B cell (primary cell): ENCODE data around the gene NCAM1. TPM values are rescaled to one million over a fixed set of nuclear protein-coding genes. Genes with fewer than 3 reads are reported as not detected.

ENCODE experiments used
- ATAC-seq: fragments of 200-7000 bp; cut with Tn5 transposase; one replicate; pipeline ENCODE4 v1.10.0; 2021; ENCODE audit warnings: low read depth, mild to moderate bottlenecking, moderate number of reproducible peaks, moderate library complexity
- CTCF ChIA-PET: fragments of 350-600 bp; sonication (Branson Sonifier 250); formaldehyde crosslinking; loops from one replicate; lab custom pipeline; 2021; ENCODE audit warnings: antibody characterized with exemption, inconsistent platforms; lab: Charles Lee
- POLR2A ChIA-PET: fragments of 350-600 bp; sonication (Branson Sonifier 250); formaldehyde crosslinking; loops from one replicate; lab custom pipeline; 2021; ENCODE audit warnings: antibody characterized with exemption; lab: Charles Lee
- DNase-seq: peaks from one replicate; pipeline ENCODE4 v3.0.0; 2013
- H2AFZ ChIP-seq: 2 replicates; pipeline ENCODE4 v1.6.1; 2012; ENCODE audit warnings: mild to moderate bottlenecking, low read depth, low read length; ENCODE audit not compliant: insufficient read depth, poor library complexity, severe bottlenecking
- H3K27ac ChIP-seq, 2 donors: 1 replicate in 1 of 2; 2 replicates in 1 of 2; pipeline ENCODE4 v1.5.1; 2012 to 2013; ENCODE audit warnings: low read length in 2 of 2, mild to moderate bottlenecking in 2 of 2, moderate library complexity in 1 of 2
- H3K27me3 ChIP-seq, 4 experiments: fragments of 200-600 bp in 1 of 4; sonication (generic) in 1 of 4; replicated peaks in 1 of 4; 1 replicate in 2 of 4; 2 replicates in 2 of 4; pipeline versions ENCODE4 v1.6.1 to v1.7.0; 2013 to 2016; ENCODE audit warnings: low read length in 3 of 4, mild to moderate bottlenecking in 2 of 4, mixed read lengths in 1 of 4, moderate library complexity in 1 of 4; ENCODE audit not compliant: insufficient read depth in 4 of 4, control insufficient read depth in 3 of 4; ENCODE audit errors: control extremely low read depth in 1 of 4
- H3K36me3 ChIP-seq, 2 experiments: replicated peaks in 1 of 2; 1 replicate in 1 of 2; 2 replicates in 1 of 2; pipeline versions ENCODE4 v1.6.1 to v1.7.1; 2013; ENCODE audit warnings: low read length in 1 of 2; ENCODE audit not compliant: insufficient read depth in 2 of 2, control insufficient read depth in 1 of 2; ENCODE audit errors: control extremely low read depth in 1 of 2, extremely low read depth in 1 of 2
- H3K4me1 ChIP-seq, 2 donors: fragments of 200-600 bp in 1 of 2; sonication (generic) in 1 of 2; 1 replicate in 1 of 2; 2 replicates in 1 of 2; pipeline versions ENCODE4 v1.5.1 to v1.6.1; 2013 to 2017; ENCODE audit warnings: low read length in 2 of 2; ENCODE audit not compliant: control insufficient read depth in 2 of 2, insufficient read depth in 2 of 2
- H3K4me2 ChIP-seq: replicated peaks from 2 replicates; pipeline ENCODE3; 2012; ENCODE audit warnings: mild to moderate bottlenecking, low read depth, low read length; ENCODE audit not compliant: poor library complexity, severe bottlenecking
- H3K4me3 ChIP-seq, 5 experiments: fragments of 200-600 bp in 1 of 5; sonication (generic) in 1 of 5; 1 replicate in 3 of 5; 2 replicates in 2 of 5; pipeline versions ENCODE4 v1.5.1 to v1.7.0; 2011 to 2016; ENCODE audit warnings: low read length in 4 of 5, mild to moderate bottlenecking in 4 of 5, low read depth in 2 of 5, control low read depth in 1 of 5, moderate library complexity in 1 of 5; ENCODE audit not compliant: insufficient read depth in 1 of 5; ENCODE audit errors: control extremely low read depth in 1 of 5, extremely low read depth in 1 of 5
- H3K79me2 ChIP-seq: fragments of 200-600 bp; sonication (generic); one replicate; pipeline ENCODE4 v1.6.0; 2016; ENCODE audit warnings: low read length; ENCODE audit not compliant: control insufficient read depth, insufficient read depth
- H3K9ac ChIP-seq: fragments of 200-600 bp; sonication (generic); 2 replicates; pipeline ENCODE4 v1.6.1; 2017; ENCODE audit warnings: mild to moderate bottlenecking, low read length, moderate library complexity
- H3K9me3 ChIP-seq, 3 donors: one replicate each; pipeline versions ENCODE4 v1.6.1 to v1.7.1; 2013; ENCODE audit warnings: low read length in 2 of 3; ENCODE audit not compliant: control insufficient read depth in 2 of 3, insufficient read depth in 1 of 3; ENCODE audit errors: control extremely low read depth in 1 of 3
- H4K20me1 ChIP-seq: 2 replicates; pipeline ENCODE4 v1.6.0; 2012; ENCODE audit warnings: mild to moderate bottlenecking, low read length; ENCODE audit not compliant: insufficient read depth, control insufficient read depth, poor library complexity, severe bottlenecking
- H3K27ac Mint-ChIP-seq: one replicate; pipeline ENCODE4 v1.8.0; 2021; ENCODE audit warnings: mixed read lengths
- H3K27me3 Mint-ChIP-seq: one replicate; pipeline ENCODE4 v1.8.0; 2021; ENCODE audit warnings: mixed read lengths
- H3K4me1 Mint-ChIP-seq: one replicate; pipeline ENCODE4 v1.8.0; 2021; ENCODE audit warnings: mixed read lengths
- H3K4me3 Mint-ChIP-seq: one replicate; pipeline ENCODE4 v1.8.0; 2021; ENCODE audit warnings: mixed read lengths
- H3K9me3 Mint-ChIP-seq: one replicate; pipeline ENCODE4 v1.8.0; 2022; ENCODE audit warnings: mixed read lengths; ENCODE audit not compliant: insufficient read depth
- EZH2 ChIP-seq: IDR thresholded peaks from 2 replicates; pipeline ENCODE4 v1.6.1; 2012; ENCODE audit warnings: borderline replicate concordance, low read depth, mild to moderate bottlenecking, moderate library complexity, low read length; ENCODE audit not compliant: insufficient read depth, poor library complexity, severe bottlenecking
- WGBS: methylation state at CpG from one replicate; pipeline ENCODE4 v1.1.5; 2013; ENCODE audit warnings: missing lambda C conversion rate; ENCODE audit not compliant: insufficient coverage; 5-methylcytosine and 5-hydroxymethylcytosine counted together
- intact Hi-C: fragments of 100-400 bp; cut with micrococcal nuclease; formaldehyde crosslinking; loops from one replicate; pipeline ENCODE4 v1.10.0; 2022
- polyA plus RNA-seq: library from polyadenylated mRNA; depleted of rRNA; stranded (reverse); fragments of >200 nt; gene quantifications from 2 replicates; pipeline ENCODE4 v1.2.3, GENCODE V29; 2012
- total RNA-seq, 2 donors: library from RNA; stranded (reverse); fragments of 120-200 nt in 1 of 2; gene quantifications; 1 replicate in 1 of 2; 2 replicates in 1 of 2; pipeline versions ENCODE4 v1.2.3 to v1.2.4, GENCODE V29; 2013 to 2022
- TF ChIP-seq, protein P1 (sequence below): fragments of 200-600 bp; IDR thresholded peaks from one replicate; pipeline ENCODE4 v1.8.0; 2022; ENCODE audit warnings: antibody characterized with exemption, mild to moderate bottlenecking

NCAM1 gene
- total and polyA plus RNA-seq, 2 donors (not counting 1 experiment from before 2014, with no cell fraction given), result 0.37 TPM; not detected in 1

DNA sequence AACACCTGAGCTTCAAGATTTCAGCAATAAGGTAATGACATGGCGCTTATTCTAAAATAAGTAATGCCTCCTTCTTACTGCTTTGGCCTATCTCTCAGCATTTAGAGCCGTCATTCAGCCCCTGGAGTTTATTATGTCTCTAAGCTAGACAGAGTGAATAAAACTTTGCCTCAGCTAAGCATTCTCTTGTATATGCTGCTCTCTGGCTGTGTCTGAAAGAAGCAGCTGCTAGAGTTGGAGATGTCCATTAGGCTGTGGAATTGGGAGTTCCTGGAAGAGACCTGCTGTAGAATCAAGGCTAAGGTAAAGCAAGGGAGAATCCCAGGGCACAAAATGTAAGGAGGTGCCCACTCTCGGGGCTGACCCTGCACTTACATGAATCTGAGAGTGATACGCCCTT lies 317.7 kb downstream of the NCAM1 start:
- ChIA-PET POLR2A (no interaction called here), CTCF (interaction anchor here (1.0 to 1.4 kb wide), 2 partner anchors 10 to 998 kb away, joined by 3 to 5 read pairs; no protein-coding TSS in a partner anchor)
- Histone ChIP-seq H3K9me3 (no peaks in the 10 kb centered on the region), H3K27me3 (no peaks in the 10 kb centered on the region), H3K36me3 (no peaks in the 10 kb centered on the region), H3K4me2 (no peak overlapping the region), H4K20me1 (no peaks in the 10 kb centered on the region), H3K9ac (no peak overlapping the region), H2AFZ (no peak overlapping the region), H3K4me1 (no peaks in the 10 kb centered on the region), H3K27ac (no peak overlapping the region), H3K79me2 (no peaks in the 10 kb centered on the region), H3K4me3 (no peak overlapping the region)
- Mint-ChIP-seq H3K9me3 (no peaks in the 10 kb centered on the region), H3K4me1 (no peaks in the 10 kb centered on the region), H3K27me3 (no peaks in the 10 kb centered on the region), H3K4me3 (no peak overlapping the region), H3K27ac (no peak overlapping the region)
- intact Hi-C loops, result no loop called here
- TF ChIP-seq EZH2, result no peak
- TF ChIP-seq, protein P1, sequence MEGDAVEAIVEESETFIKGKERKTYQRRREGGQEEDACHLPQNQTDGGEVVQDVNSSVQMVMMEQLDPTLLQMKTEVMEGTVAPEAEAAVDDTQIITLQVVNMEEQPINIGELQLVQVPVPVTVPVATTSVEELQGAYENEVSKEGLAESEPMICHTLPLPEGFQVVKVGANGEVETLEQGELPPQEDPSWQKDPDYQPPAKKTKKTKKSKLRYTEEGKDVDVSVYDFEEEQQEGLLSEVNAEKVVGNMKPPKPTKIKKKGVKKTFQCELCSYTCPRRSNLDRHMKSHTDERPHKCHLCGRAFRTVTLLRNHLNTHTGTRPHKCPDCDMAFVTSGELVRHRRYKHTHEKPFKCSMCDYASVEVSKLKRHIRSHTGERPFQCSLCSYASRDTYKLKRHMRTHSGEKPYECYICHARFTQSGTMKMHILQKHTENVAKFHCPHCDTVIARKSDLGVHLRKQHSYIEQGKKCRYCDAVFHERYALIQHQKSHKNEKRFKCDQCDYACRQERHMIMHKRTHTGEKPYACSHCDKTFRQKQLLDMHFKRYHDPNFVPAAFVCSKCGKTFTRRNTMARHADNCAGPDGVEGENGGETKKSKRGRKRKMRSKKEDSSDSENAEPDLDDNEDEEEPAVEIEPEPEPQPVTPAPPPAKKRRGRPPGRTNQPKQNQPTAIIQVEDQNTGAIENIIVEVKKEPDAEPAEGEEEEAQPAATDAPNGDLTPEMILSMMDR, result no peak
- no peak for DNase-seq
- no peak for ATAC-seq
- 100% methylated on average over 2 of the region's 4 CpGs for WGBS

DNA sequence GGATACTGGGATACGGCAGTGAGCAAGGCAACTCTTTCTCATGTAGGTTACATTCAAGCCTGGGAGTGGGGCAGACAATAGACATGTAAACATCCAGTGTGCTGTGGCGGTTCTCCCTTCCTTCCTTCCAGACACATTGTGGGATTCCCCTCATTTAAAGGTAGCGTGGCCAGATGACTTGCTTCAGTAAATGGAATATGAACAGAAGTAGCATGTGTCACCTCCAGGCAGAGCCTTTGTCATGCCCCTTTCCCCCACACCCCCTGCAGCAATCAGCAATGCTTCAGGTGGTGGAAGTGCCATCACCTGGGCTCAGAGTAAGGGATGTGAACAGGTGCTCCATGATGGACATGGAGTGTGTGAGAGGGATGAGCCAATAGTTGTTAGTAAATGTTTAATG lies 318.4 kb downstream of the NCAM1 start:
- no peak overlapping the region for H3K4me3 Mint-ChIP-seq
- no peaks in the 10 kb centered on the region for H3K4me1 Mint-ChIP-seq
- no peaks in the 10 kb centered on the region for H3K36me3 ChIP-seq
- no peak overlapping the region for H3K9ac ChIP-seq
- ChIA-PET CTCF (interaction anchor here (1.0 to 1.2 kb wide), 2 partner anchors 10 to 999 kb away, joined by 3 read pairs; no protein-coding TSS in a partner anchor), POLR2A (no interaction called here)
- no peak for DNase-seq
- no peak for ATAC-seq
- H3K79me2 ChIP-seq, result no peaks in the 10 kb centered on the region
- no peak overlapping the region for H2AFZ ChIP-seq
- H3K4me2 ChIP-seq, result no peak overlapping the region
- intact Hi-C loops, result no loop called here
- no CpG with 5 or more reads among the region's 3 CpGs for WGBS
- no peak overlapping the region for H3K27ac ChIP-seq
- H4K20me1 ChIP-seq, result no peaks in the 10 kb centered on the region
- TF ChIP-seq, protein P1, result no peak
- TF ChIP-seq EZH2, result no peak
- no peaks in the 10 kb centered on the region for H3K27me3 ChIP-seq
- no peaks in the 10 kb centered on the region for H3K27me3 Mint-ChIP-seq
- H3K9me3 Mint-ChIP-seq, result no peaks in the 10 kb centered on the region
- H3K9me3 ChIP-seq, result no peaks in the 10 kb centered on the region
- H3K4me1 ChIP-seq, result no peaks in the 10 kb centered on the region
- no peak overlapping the region for H3K27ac Mint-ChIP-seq
- H3K4me3 ChIP-seq, result no peak overlapping the region
